GM21528 (cell line): ENCODE data around the gene LYPLAL1.

ENCODE experiments used
- ATAC-seq: cut with Tn5 transposase; IDR thresholded peaks from one replicate; pipeline ENCODE4 v1.9.1; 2021; ENCODE audit warnings: mild to moderate bottlenecking, moderate library complexity; ENCODE audit not compliant: unreplicated experiment, low FRiP score

Gene LYPLAL1

DNA sequence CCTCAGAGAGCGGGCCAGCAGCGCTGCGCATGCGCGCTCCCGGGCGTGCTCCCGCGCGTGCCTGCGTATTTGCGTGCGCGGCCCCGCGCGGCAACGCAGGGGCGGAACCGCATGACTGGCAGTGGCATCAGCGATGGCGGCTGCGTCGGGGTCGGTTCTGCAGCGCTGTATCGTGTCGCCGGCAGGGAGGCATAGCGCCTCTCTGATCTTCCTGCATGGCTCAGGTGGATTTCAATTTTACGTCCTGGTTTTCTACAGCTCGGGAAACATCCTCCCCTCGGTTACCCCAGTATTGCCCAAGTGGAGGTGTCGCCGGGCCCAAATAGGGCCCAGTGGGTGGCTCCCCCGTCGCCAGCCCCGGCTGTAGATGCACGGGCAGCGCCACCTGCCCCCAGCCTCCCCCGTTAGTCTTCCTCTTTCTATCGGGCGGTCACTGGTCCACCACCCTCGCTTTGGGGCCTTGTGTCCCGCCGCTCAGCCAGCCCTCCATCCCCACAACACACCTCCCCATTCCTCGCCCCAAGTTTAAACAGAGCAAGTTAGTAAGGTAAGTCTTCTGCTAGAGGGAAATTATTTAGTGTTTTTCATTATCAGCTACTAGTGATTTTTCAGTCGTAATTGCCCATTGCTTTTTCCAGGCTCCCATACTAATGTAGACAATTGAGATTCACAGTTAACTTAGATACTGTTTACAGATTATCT is at the start of gene LYPLAL1:
LYPLAL1 (plus strand) TSS at position 121 of the 702 bp plus-strand sequence; CDS start at position 134, 13 bp downstream.
- ATAC-seq, result peak; percentile 76

DNA sequence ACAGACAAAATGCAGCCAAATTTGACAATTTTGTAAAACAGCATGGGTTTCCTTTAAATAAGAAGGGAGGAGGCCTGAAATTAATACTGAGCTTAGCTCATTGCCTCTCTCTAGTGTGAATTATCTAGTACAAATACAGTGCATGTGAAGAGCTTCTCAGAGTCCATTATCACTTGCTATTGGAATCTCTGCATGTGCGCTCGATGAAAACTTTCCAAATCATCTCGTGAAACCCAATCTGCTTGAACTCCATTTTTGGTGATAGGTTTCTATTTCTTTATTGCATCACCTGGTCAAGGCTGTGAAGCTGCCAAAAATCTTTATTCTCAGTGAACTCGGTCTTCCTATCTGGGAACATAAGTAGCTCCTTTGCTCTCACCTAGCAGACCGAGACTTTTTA is 49.5 kb upstream of the LYPLAL1 start:
- ATAC-seq, result no peak

DNA sequence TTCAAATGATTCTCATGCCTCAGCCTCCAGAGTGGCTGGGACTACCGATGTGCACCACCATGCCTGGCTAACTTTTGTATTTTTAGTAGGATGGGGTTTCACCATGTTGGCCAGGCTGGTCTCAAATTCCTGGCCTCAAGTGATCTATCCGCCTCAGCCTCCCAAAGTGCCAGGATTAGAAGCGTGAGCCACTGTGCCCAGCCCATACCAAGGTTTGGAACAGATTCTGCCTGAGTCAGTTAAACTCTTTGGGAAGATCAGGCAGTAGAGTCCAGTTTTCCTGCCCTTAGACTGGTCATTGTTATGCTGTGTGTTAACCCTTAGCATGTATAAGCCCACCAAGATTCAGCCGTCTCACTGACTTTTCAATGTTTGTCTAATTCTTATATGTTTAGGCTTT is 48.3 kb upstream of the LYPLAL1 start:
- ATAC-seq, result no peak

DNA sequence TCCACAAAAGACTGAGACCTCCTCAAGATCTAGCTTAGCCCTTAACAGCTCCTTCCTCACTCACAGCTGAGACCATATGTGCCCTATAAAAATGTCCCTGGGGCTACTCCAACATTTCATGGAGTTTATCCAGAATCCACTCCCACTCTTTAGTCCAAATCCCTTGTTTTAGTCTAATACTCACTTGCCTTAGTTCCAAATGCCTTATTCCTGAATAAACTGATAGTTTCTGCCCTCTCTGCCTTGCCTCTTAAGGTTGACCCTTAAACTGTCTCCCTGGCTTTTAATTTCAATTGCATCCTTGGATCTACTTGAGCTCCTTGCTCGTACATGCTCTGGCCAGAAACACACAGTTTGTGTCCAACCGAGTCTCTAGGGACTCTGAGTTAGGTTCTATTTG is 47.3 kb upstream of the LYPLAL1 start:
- ATAC-seq, result no peak

DNA sequence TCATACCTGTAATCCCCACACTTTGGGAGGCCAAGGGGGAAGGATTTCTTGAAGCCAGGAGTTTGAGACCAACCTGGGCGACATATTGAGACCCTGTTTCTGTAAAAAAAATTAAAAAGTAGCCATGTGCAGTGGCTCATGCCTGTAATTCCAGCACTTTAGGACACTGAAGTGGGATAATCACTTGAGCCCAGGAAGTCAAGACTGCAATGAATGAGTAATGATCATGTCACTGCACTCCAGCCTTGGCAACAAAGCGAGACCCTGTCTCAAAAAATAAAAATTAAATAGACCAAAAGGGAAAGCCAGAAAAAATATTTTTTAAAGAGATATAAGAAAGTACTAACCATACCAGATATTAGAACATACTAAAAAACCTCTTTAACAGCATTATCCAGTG is 44.7 kb upstream of the LYPLAL1 start:
- ATAC-seq, result no peak

DNA sequence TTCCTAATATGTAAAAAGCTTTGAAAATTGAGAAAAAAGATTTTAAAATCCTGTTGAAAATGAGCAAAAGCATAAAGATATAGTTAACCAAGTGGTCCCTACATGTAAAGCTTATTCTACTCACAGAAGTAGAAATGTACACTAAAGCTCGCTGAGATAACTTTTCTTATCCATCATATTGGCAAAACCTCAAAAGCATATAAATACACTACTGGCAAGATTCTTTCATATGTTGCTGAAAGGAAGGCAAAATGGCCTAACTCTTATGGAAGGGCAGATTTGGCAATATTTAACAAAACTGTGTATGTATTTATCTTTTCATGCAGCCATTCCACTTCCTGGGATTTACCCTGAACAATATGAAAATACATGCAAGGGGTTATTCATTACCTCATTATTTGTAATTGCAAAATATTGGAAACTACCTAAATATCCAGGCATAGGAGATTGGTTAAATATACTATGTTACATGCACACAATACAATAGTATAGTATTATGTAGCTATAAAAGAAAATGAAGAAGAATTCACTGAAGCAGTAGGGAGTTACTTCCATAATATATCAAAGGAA is 43.2 kb upstream of the LYPLAL1 start:
- no peak for ATAC-seq

DNA sequence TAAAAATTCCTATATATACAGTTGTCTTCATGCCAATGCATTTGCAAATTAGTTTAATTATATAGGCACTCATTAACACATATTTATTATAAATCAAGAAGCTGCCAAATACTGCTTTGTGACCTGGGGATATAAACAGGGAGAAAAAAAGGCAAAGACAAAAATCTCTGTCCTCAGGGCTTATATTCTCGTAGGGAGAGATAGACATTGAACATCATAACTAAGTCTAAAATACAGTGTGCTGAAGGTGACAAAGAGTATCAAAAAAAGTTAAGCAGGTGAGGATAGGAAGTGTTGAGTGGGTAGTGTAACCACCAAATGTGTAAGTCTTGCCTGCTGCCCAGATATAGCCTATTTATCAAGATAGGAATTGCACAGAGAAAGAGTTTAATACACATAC is 40.7 kb upstream of the LYPLAL1 start:
- no peak for ATAC-seq

DNA sequence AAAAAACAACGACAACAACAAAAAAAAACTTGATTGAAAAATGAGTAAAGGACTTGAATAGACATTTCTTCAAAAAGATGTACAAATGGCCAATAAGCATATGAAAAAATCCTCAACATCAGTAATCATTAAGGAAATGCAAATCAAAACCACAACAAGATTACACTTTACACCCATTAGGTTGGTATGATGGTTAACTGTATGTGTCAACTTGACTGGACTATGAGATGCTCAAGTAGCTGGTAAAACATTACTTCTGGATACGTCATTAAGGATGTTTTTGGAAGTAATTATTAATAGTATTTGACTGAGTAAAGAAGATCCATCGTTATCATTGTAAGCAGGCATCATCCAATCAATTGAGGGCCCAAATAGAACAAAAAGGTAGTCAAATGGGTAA is 34.9 kb upstream of the LYPLAL1 start:
- ATAC-seq, result no peak

DNA sequence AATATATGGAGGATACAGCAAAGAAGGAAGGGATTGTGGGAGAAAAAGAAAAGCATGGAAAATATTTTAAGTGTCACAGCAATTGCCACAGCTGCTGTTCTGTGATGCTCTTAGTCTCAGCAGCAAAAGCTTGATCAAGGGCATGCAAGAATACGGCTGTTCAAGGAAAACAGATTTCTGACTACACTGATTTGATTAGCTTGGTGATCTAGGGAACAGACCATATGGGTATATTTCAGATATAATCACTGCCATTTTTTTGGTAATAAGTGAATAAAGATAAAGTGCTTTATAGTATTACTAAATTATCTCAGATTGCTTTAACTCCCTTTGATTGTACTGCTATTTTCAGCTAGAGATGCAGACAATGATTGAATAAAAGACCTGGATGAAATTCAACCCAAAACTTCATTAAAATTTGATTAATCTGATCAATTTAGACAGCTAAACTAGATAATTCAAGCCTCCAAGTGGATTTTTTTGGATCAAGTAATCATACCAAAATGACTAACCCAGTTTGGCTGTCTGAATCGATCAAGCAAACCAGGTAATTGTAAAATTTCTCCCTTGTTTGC is 33.3 kb upstream of the LYPLAL1 start:
- no peak for ATAC-seq

DNA sequence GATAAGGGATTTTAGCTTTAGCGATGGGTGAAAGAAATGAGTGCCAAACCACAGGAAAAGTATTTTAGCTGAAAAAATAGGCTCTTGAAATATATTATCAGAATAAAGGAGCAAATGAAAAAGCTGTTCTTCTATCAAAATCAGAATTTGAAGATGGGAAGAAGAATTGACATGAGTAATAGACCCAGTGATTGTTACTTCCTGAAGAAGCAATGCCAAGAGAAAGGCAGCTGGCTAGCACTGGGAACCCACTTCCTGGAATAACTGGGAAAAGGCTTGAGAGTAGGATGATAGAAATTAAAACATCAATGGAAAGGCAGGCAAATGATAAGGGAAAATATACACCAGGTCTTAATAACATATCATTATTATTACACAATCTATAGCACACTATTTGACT is 29.9 kb upstream of the LYPLAL1 start:
- no peak for ATAC-seq

DNA sequence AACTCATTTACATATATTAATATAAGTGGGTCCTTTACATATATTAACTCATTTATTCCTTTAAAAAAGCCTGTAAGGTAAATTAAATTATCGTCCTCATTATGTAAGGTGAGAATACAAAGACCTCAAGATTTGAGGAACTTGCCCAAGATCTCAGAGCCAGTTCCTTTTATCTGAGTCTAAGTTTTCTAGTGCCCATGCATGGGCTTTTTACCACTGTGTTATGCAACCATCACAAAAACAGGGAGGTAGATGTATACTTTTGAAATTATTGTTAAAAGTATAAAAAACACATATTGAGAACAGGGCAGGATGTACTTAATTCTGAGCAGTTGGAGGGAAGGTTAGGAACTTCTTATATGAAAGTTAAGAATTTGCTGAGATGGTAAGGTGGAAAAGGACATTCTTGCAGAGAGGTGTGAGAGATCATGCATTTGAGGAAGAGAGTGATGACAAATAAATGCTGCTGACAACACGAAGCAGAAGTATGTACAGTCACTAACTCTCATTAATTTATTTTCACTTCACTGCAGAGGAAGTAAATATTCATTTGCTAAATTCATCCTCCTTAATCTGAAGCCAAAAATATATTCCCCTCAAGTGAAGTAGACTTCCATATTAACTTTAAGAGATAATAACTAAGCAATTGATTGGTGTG is 28.9 kb upstream of the LYPLAL1 start:
- no peak for ATAC-seq

DNA sequence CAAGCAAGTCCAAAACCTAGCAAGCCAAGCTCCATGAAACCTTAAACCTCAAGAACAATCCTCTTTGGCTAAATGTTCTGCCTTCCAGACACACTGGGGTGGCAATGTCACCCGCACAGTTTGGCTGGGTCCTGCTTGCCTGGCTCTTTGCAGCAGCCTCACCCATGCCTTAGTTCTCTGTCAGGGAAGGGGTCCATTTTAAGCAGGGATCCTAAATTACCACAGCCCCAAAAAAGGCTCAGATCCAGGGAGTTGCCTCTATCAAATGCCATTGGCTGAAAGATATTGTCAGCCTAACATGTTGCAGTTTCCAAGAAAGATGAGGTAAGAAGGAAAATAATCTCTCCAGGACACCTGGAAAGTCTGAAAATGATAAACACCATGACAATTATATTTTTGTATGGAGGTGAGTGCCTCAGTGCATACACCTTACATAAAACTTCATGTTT is 26.1 kb upstream of the LYPLAL1 start:
- no peak for ATAC-seq

DNA sequence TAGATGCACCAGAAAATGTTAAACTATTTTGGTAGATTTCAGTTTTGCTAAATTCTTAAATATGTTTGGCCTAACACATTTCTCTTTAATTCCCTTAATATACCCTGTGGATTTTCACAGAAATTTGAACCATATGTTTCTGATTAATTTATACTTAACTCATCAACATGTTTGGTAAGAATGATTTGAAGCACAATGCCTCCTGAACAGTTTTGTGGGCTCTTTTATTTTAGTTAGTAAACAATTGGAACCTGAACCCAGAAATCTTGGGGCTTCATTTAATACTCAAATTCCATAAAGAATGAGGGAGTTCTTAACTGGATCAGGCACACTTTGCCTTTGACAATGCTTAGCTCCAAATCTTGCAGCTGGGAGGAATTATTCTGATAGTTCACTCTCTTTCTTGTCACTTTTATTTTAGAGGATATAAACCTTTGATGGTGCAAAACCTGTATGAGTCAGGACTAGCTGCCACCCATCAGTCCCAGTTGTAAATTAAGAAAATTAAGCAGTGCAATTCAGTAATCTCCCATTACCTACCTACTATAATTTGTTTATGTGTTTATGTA is 24.6 kb upstream of the LYPLAL1 start:
- ATAC-seq, result no peak

DNA sequence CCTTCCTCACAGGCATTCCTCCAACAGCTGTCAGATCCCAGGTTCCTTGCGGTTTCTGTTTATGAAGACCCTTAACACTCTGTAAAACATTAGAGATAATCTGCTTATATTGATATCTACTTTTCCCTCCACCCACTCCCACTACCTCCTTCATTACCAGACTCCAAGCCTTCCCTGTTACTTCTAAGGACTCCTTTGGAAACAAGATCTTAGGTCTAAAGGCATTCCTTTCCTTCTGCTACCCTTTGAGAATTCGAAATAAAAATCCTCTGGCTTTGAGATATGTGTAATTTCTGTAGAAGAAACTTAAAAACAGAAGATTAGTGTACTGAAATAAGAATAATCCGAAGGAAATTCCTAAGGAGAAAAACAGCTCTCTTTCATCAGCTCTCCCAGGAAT is 23.7 kb upstream of the LYPLAL1 start:
- ATAC-seq, result no peak

DNA sequence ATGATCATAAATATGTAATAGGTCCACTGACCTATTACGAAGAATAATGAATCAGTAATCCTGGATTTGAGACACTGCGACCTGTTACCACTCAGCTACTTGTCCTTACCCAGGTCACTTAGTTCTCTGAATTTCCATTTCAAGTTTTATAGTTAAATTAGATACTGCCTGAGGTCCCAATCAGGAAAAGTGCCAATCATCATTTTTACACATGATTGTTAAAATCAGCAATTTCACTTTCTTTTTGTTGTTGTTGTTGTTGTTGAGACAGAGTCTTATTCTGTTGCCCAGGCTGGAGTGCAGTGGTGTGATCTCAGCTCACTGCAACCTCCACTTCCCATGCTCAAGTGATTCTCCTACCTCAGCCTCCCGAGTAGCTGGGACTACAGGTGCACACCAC is 22.8 kb upstream of the LYPLAL1 start:
- no peak for ATAC-seq

DNA sequence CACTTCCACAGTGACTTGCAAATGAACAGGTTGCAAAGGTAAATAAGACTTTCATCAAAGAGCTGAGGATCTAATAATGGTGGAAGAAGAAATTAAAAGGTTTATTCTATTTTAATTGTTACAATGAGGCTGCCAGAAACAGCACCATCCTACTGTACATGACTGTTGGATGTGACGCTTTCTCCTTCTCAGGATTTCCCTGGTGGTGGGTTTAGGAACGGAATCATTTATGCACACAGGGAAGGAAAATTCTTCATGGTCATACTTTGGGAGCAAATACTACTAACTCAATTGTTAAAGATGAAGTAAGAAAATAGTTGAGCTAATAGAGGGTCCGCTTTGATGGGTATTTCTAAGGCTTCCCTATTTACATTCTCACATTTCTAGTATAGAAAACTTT is 22.2 kb upstream of the LYPLAL1 start:
- no peak for ATAC-seq

DNA sequence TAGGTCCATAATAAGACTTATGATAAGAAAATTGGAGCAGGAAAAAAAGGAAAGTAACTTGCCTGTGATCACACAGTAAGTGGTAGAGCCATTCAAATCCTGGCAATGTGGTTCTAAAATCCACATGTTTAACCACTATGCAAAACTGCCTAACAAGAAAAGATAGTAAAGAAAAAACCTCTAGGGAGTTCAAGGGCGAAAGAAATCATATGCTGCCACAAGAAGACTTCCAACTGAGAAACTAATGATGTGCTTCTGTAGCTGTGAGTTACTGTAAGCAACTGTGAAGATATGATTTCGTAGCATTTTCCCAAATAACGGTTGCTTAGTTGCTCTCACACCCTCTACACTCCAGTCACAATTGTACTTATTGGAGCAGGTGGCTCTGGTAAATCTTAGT is 20.9 kb upstream of the LYPLAL1 start:
- no peak for ATAC-seq

DNA sequence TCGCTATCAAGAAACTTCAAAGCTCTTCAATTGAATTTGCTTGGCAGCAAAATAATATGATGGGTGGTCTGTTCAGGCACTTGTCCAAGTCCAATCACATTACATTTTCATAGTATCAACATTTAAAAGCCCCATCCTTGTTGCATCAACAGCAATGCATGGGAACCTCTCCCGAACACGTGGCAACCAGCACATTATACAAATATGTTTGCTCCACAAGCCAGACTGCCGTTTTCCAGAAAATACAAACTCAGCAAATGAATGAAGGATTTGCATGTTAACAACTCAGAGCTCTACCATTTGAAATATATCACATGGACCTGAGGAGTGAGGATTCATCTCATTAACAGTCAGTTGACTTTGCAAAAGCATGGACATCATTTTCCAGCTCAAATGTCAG is 20.0 kb upstream of the LYPLAL1 start:
- no peak for ATAC-seq

DNA sequence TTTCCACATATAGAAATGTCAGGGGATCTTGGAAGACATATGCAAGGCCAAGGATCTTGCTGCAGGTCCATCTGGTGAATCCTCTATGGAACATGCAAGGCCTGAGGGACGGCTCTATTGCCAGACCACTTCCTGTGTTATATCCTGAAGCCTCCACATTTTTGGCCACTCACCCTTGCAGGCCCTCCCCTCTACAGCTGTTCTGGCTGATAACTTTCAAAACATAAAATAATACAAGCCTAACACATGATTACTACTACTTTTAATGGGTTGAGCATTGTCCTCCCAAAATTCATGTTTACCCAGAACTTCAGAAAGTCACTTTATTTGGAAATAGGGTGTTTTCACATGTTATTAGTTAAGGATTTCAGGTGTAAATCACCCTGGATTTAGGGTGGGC is 18.5 kb upstream of the LYPLAL1 start:
- no peak for ATAC-seq

DNA sequence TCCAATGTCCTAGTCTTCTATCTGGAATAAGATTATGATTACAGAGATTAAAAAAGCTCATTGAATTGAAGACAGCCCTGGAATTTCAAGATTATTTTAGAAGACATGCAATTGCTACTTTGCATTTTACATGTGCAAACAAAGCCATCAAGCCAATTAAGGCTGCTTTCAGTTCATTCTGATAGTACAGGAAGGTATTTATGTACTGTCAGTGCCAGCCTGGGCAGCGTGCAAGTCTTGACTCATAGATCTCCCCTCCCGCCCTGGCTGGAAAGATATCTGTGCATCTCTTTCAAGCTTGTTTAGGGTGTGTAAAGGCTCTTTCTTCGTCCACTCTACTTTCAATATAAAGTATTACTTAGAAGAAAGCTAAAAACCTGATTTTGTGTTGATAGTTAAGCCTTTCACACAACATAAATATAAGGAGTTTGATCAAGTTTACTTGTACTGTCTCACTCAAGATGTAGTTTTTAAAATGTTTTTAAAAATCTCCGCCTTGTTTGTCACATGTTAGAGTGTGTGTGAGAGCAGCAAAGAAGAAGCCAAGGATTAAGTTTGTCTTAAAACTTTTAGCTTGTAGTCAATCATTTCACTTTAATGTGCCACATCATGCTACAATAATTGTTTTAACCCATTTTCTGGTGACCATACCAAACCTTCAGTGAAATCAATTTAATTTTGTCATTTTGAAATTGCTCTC is 13.6 kb upstream of the LYPLAL1 start:
- ATAC-seq, result no peak

DNA sequence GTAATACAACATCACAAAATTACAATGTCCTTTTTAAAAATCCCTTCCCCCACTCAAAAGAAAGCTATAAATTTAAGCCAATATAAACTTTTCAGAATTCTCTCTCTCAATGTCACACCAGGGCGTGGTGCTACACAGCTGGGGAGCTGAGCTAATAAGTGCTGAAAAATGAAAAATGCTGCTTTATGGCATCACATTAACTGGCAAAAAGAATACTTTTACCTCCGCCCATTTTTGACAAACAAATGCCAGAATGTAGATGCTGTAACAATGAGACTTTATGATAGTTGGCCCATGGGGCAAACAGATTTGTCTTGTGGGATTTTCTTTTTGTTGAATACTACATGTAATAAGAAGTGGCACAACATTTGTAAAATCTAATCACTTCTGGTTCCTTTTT is 12.7 kb upstream of the LYPLAL1 start:
- no peak for ATAC-seq
